IMR-90 (cell line): Measurements from ENCODE around the gene VDR. TPM values are rescaled to one million over a fixed set of nuclear protein-coding genes. Genes with fewer than 3 reads are reported as not detected.

Experiments
- ATAC-seq: fragments of 200-7000 bp; cut with Tn5 transposase; 2 replicates; pipeline ENCODE4 v1.9.1; 2020; ENCODE audit warnings: low read depth, mild to moderate bottlenecking, moderate library complexity
- BruUV-seq: library from RNA; stranded (reverse); fragments of 400-500 nt; replicated peaks from 2 replicates; lab custom pipeline; 2021; lab: Mats Ljungman, UMichigan
- CTCF ChIA-PET: fragments of 300-600 bp; formaldehyde crosslinking; extraction: SDS; loops from one replicate; lab custom pipeline; 2021; ENCODE audit warnings: antibody characterized with exemption; lab: Yijun Ruan, JAX
- POLR2A ChIA-PET: fragments of 300-600 bp; sonication (Branson Sonifier 250); formaldehyde crosslinking; loops from one replicate; lab custom pipeline; 2022; ENCODE audit warnings: antibody characterized with exemption; ENCODE audit not compliant: unreplicated experiment; lab: Charles Lee
- DNase-seq: peaks from one replicate; pipeline ENCODE4 v3.0.0; 2013
- H2AFZ ChIP-seq: replicated peaks from 2 replicates; pipeline ENCODE3; 2013; ENCODE audit warnings: low read length, mild to moderate bottlenecking; ENCODE audit not compliant: poor library complexity
- H2AK5ac ChIP-seq: 2 replicates; pipeline ENCODE4 v1.6.1; 2013; ENCODE audit warnings: low read depth, low read length, inconsistent platforms
- H2AK9ac ChIP-seq: replicated peaks from 2 replicates; pipeline ENCODE3; 2013; ENCODE audit warnings: mild to moderate bottlenecking, low read depth, low read length, moderate library complexity; ENCODE audit not compliant: poor library complexity
- H2BK120ac ChIP-seq: 2 replicates; pipeline ENCODE4 v1.6.1; 2013; ENCODE audit warnings: low read depth, low read length, inconsistent platforms
- H2BK15ac ChIP-seq: 3 replicates; pipeline ENCODE4 v1.6.1; 2013; ENCODE audit warnings: low read depth, low read length, inconsistent platforms
- H2BK20ac ChIP-seq: 2 replicates; pipeline ENCODE4 v1.6.1; 2013; ENCODE audit warnings: low read depth, mild to moderate bottlenecking, inconsistent platforms, low read length, moderate library complexity
- H2BK5ac ChIP-seq: 2 replicates; pipeline ENCODE4 v1.6.1; 2013; ENCODE audit warnings: mild to moderate bottlenecking, low read depth, low read length, inconsistent platforms; ENCODE audit not compliant: poor library complexity, severe bottlenecking
- H3K14ac ChIP-seq: replicated peaks from 2 replicates; pipeline ENCODE4 v1.6.1; 2013; ENCODE audit warnings: low read depth, low read length, inconsistent platforms
- H3K18ac ChIP-seq: 2 replicates; pipeline ENCODE4 v1.6.1; 2013; ENCODE audit warnings: low read depth, low read length, control low read depth
- H3K23ac ChIP-seq: 2 replicates; pipeline ENCODE4 v1.6.1; 2013; ENCODE audit warnings: low read depth, low read length, inconsistent platforms
- H3K27ac ChIP-seq: 2 replicates; pipeline ENCODE4 v1.5.1; 2013; ENCODE audit warnings: mild to moderate bottlenecking, control low read depth, low read length; ENCODE audit not compliant: insufficient read depth
- H3K27me3 ChIP-seq: 2 replicates; pipeline ENCODE4 v1.6.1; 2013; ENCODE audit warnings: low read length; ENCODE audit not compliant: control insufficient read depth, insufficient read depth
- H3K36me3 ChIP-seq: 2 replicates; pipeline ENCODE4 v1.6.1; 2013; ENCODE audit warnings: low read length, mixed read lengths; ENCODE audit not compliant: control insufficient read depth, insufficient read depth
- H3K4ac ChIP-seq: 2 replicates; pipeline ENCODE4 v1.6.1; 2013; ENCODE audit warnings: low read depth, low read length, inconsistent platforms
- H3K4me1 ChIP-seq: 2 replicates; pipeline ENCODE4 v1.6.1; 2013; ENCODE audit warnings: low read length, mixed read lengths; ENCODE audit not compliant: control insufficient read depth, insufficient read depth
- H3K4me2 ChIP-seq: 2 replicates; pipeline ENCODE4 v1.6.1; 2013; ENCODE audit warnings: low read depth, mild to moderate bottlenecking, control low read depth, low read length, moderate library complexity
- H3K4me3 ChIP-seq: 2 replicates; pipeline ENCODE4 v1.5.1; 2013; ENCODE audit warnings: low read depth, mild to moderate bottlenecking, control low read depth, low read length, moderate library complexity; ENCODE audit not compliant: insufficient read depth
- H3K56ac ChIP-seq: 2 replicates; pipeline ENCODE4 v1.6.1; 2013; ENCODE audit warnings: low read length, inconsistent platforms; ENCODE audit not compliant: insufficient read depth; ENCODE audit errors: extremely low read depth
- H3K79me1 ChIP-seq, 2 experiments: 2 replicates each; pipeline ENCODE4 v1.6.1; 2013; ENCODE audit warnings: low read length in 2 of 2, inconsistent platforms in 1 of 2, low read depth in 1 of 2
- H3K9ac ChIP-seq: 2 replicates; pipeline ENCODE4 v1.6.1; 2013; ENCODE audit warnings: low read depth, low read length, control low read depth
- H3K9me1 ChIP-seq: 2 replicates; pipeline ENCODE4 v1.6.1; 2013; ENCODE audit warnings: low read length, inconsistent platforms; ENCODE audit not compliant: insufficient read depth
- H3K9me3 ChIP-seq: 2 replicates; pipeline ENCODE4 v1.6.1; 2013; ENCODE audit warnings: low read length; ENCODE audit not compliant: control insufficient read depth, insufficient read depth
- H4K20me1 ChIP-seq: 2 replicates; pipeline ENCODE4 v1.6.1; 2013; ENCODE audit warnings: low read length, inconsistent platforms; ENCODE audit not compliant: insufficient read depth
- H4K5ac ChIP-seq: 2 replicates; pipeline ENCODE4 v1.6.1; 2013; ENCODE audit warnings: mild to moderate bottlenecking, low read depth, low read length, control low read depth
- H4K8ac ChIP-seq, 2 experiments: 2 replicates each; pipeline ENCODE4 v1.6.1; 2013; ENCODE audit warnings: low read depth in 2 of 2, low read length in 2 of 2, control low read depth in 1 of 2, inconsistent platforms in 1 of 2
- H4K91ac ChIP-seq: 2 replicates; pipeline ENCODE4 v1.6.1; 2013; ENCODE audit warnings: low read depth, low read length, inconsistent platforms; ENCODE audit not compliant: insufficient read depth
- BHLHE40 ChIP-seq: fragments of 150-350 bp; IDR thresholded peaks from 2 replicates; pipeline ENCODE4 v1.6.1; 2016; ENCODE audit warnings: mild to moderate bottlenecking, low read depth, low read length
- CEBPB ChIP-seq: IDR thresholded peaks from 2 replicates; pipeline ENCODE4 v1.6.1; 2012; ENCODE audit warnings: low read depth, low read length, improper control_type of control experiment
- CHD1 ChIP-seq: IDR thresholded peaks from 2 replicates; pipeline ENCODE4 v1.6.1; 2012; ENCODE audit warnings: low read depth, low read length, improper control_type of control experiment
- CTCF ChIP-seq: conservative IDR thresholded peaks from 2 replicates; pipeline ENCODE4 v1.5.1; 2012; ENCODE audit warnings: mild to moderate bottlenecking, low read depth, low read length, improper control_type of control experiment
- ELK1 ChIP-seq: fragments of 150-350 bp; IDR thresholded peaks from 2 replicates; pipeline ENCODE4 v1.6.1; 2016; ENCODE audit warnings: low read depth, mild to moderate bottlenecking, low read length, moderate library complexity, borderline replicate concordance
- FOS ChIP-seq: fragments of 150-350 bp; IDR thresholded peaks from 2 replicates; pipeline ENCODE4 v1.6.1; 2016; ENCODE audit warnings: low read depth, low read length
- MAFK ChIP-seq: IDR thresholded peaks from 2 replicates; pipeline ENCODE4 v1.6.1; 2012; ENCODE audit warnings: low read depth, low read length, improper control_type of control experiment
- MAZ ChIP-seq: IDR thresholded peaks from 2 replicates; pipeline ENCODE4 v1.6.1; 2012; ENCODE audit warnings: low read depth, mild to moderate bottlenecking, low read length, improper control_type of control experiment, moderate library complexity, borderline replicate concordance
- MXI1 ChIP-seq: IDR thresholded peaks from 2 replicates; pipeline ENCODE4 v1.6.1; 2012; ENCODE audit warnings: low read depth, mild to moderate bottlenecking, low read length, moderate library complexity, borderline replicate concordance
- NFE2L2 ChIP-seq: fragments of 150-350 bp; IDR thresholded peaks from 2 replicates; pipeline ENCODE4 v1.6.1; 2016; ENCODE audit warnings: low read depth, mild to moderate bottlenecking, low read length
- POLR2A ChIP-seq: IDR thresholded peaks from 2 replicates; pipeline ENCODE4 v1.6.1; 2012; ENCODE audit warnings: mild to moderate bottlenecking, low read depth, low read length
- RAD21 ChIP-seq: IDR thresholded peaks from 2 replicates; pipeline ENCODE4 v1.6.1; 2012; ENCODE audit warnings: low read length, improper control_type of control experiment
- RCOR1 ChIP-seq: IDR thresholded peaks from 2 replicates; pipeline ENCODE4 v1.6.1; 2012; ENCODE audit warnings: mild to moderate bottlenecking, low read length, improper control_type of control experiment; ENCODE audit not compliant: insufficient replicate concordance
- RFX5 ChIP-seq: IDR thresholded peaks from 2 replicates; pipeline ENCODE4 v1.8.0; 2012; ENCODE audit warnings: low read depth, mild to moderate bottlenecking, low read length, moderate library complexity
- SMC3 ChIP-seq: fragments of 150-350 bp; IDR thresholded peaks from 2 replicates; pipeline ENCODE4 v1.6.1; 2016; ENCODE audit warnings: low read depth, mild to moderate bottlenecking, antibody characterized with exemption, low read length, moderate library complexity
- USF2 ChIP-seq: fragments of 150-350 bp; IDR thresholded peaks from 2 replicates; pipeline ENCODE4 v1.6.1; 2017; ENCODE audit warnings: mild to moderate bottlenecking, antibody characterized with exemption, low read length, low read depth
- WGBS, 2 experiments: methylation state at CpG; one replicate each; pipeline versions ENCODE4 v1.1.5 to v1.1.7; 2013; ENCODE audit warnings: missing lambda C conversion rate in 2 of 2; ENCODE audit not compliant: insufficient read length in 1 of 2; ENCODE audit errors: extremely low coverage in 2 of 2; 5-methylcytosine and 5-hydroxymethylcytosine counted together
- dilution Hi-C: fragments of 300-500 bp; cut with HindIII; formaldehyde crosslinking; loops from one replicate; pipeline ENCODE4 v1.14.3; 2018; ENCODE audit warnings: low sequenced_read_pairs; ENCODE audit not compliant: unreplicated experiment
- in situ Hi-C: fragments of 300-500 bp; cut with MboI; formaldehyde crosslinking; loops from 3 replicates; pipeline ENCODE4 v1.14.3; 2019; ENCODE audit warnings: low sequenced_read_pairs, inconsistent platforms, mixed read lengths
- intact Hi-C: fragments of 100-400 bp; cut with micrococcal nuclease; formaldehyde crosslinking; loops from 2 replicates; pipeline ENCODE4 v1.10.0; 2022
- polyA plus RNA-seq, 3 experiments: library from polyadenylated mRNA; depleted of rRNA; stranded (reverse); fragments of >200 nt; gene quantifications; 2 replicates each; pipeline ENCODE4 v1.2.3, GENCODE V29; 2012; ENCODE audit warnings: low replicate concordance in 1 of 3
- total RNA-seq: library from RNA; depleted of rRNA; stranded (reverse); fragments of >200 nt; gene quantifications from 2 replicates; pipeline ENCODE4 v1.2.3, GENCODE V29; 2012

The VDR gene
- total and polyA plus RNA-seq, 2 of the 4 experiments (the other 2 are of a cell fraction) = 5.4 to 8.5 TPM

- TF ChIP-seq BHLHE40 = no peak
- no peak for TF ChIP-seq RAD21
- TF ChIP-seq ELK1 = no peak
- no peak for TF ChIP-seq CHD1
- no peak for TF ChIP-seq FOS
- no peak for TF ChIP-seq CTCF
- TF ChIP-seq POLR2A = no peak
- TF ChIP-seq USF2 = no peak
- no peak for TF ChIP-seq RFX5
- TF ChIP-seq MAFK = no peak
- TF ChIP-seq NFE2L2 = no peak
- no peak for TF ChIP-seq CEBPB
- no peak for TF ChIP-seq SMC3
- no peak for TF ChIP-seq MXI1
- TF ChIP-seq MAZ = no peak
- no peak for TF ChIP-seq RCOR1
- H3K9me3 ChIP-seq = no peaks in the 10 kb centered on the region
- peaks cover 99% of the 10 kb centered on the region for H4K20me1 ChIP-seq
- H3K18ac ChIP-seq = no peak overlapping the region
- H3K4me3 ChIP-seq = no peak overlapping the region
- no peak overlapping the region for H3K4ac ChIP-seq
- H3K36me3 ChIP-seq = peaks cover 22% of the 10 kb centered on the region
- no CpG with 5 or more reads among the region's 5 CpGs for WGBS, 2 experiments
- H2BK120ac ChIP-seq = no peak overlapping the region
- intact Hi-C loops (no loop called here), dilution Hi-C loops (no loop called here), in situ Hi-C loops (no loop called here)
- H3K4me1 ChIP-seq = peaks cover 64% of the 10 kb centered on the region
- H4K5ac ChIP-seq = no peak overlapping the region
- H3K9ac ChIP-seq = no peak overlapping the region
- peak overlapping the region in 1 of 2 experiments; percentile 3; a peak in 1 of 4 replicates for H4K8ac ChIP-seq
- H3K79me1 ChIP-seq = peaks cover 8 to 90% of the 10 kb centered on the region in 2 experiments; a peak in 3 of 4 replicates
- H3K27ac ChIP-seq = no peak overlapping the region
- H2BK20ac ChIP-seq = no peak overlapping the region
- ATAC-seq = no peak
- H2AK5ac ChIP-seq = peak overlapping the region; percentile 29; the same call in 1 of the 2 replicates
- H3K27me3 ChIP-seq = no peaks in the 10 kb centered on the region
- POLR2A ChIA-PET = interaction anchor here (1.4 kb wide), 1 partner anchor 10 kb away, joined by 4 read pairs; no protein-coding TSS in a partner anchor
- no peak overlapping the region for H3K23ac ChIP-seq
- peaks cover 41% of the 10 kb centered on the region for H3K9me1 ChIP-seq
- no peak overlapping the region; the same call in 1 of the 2 replicates for H3K14ac ChIP-seq
- no peak overlapping the region for H2BK15ac ChIP-seq
- DNase-seq = no peak
- CTCF ChIA-PET = interaction anchor here (1.0 to 1.9 kb wide), 5 partner anchors 10 to 92 kb away, joined by 3 to 10 read pairs (median 5); no protein-coding TSS in a partner anchor
- H3K4me2 ChIP-seq = no peak overlapping the region
- H2BK5ac ChIP-seq = no peak overlapping the region
- H3K56ac ChIP-seq = no peak overlapping the region
- no peak overlapping the region for H2AFZ ChIP-seq
- H4K91ac ChIP-seq = no peak overlapping the region
- H2AK9ac ChIP-seq = no peak overlapping the region
- BruUV-seq = no TSS peak
Measured at GRCh38 chr12:47807338-47807737, 97.5 kb downstream of the VDR start.
